GM21381 (cell line): ENCODE data around the gene LAMC1.

Experiments used
- ATAC-seq: cut with Tn5 transposase; IDR thresholded peaks from one replicate; pipeline ENCODE4 v1.9.1; 2021; ENCODE audit warnings: mild to moderate bottlenecking, moderate library complexity; ENCODE audit not compliant: unreplicated experiment

Gene LAMC1

DNA sequence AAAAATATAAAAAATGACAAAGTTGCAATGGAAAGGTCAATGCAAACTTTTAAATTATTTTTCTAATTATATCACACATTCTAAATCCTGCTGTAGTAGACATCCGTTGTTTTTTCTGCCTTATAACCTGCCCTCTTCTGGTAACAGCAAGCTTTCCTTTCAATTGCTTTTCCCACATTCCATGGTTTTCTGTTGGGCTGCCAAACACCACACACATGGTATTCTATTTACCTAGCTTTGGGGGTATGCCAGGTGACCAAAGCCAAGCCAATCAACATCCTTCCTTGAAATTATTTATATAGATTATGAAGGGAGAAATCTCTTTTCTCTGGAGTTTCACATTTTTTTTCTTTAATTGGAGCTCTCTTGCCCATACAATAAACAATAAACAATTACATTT is 3.4 kb upstream of the LAMC1 start:
- ATAC-seq, result no peak

DNA sequence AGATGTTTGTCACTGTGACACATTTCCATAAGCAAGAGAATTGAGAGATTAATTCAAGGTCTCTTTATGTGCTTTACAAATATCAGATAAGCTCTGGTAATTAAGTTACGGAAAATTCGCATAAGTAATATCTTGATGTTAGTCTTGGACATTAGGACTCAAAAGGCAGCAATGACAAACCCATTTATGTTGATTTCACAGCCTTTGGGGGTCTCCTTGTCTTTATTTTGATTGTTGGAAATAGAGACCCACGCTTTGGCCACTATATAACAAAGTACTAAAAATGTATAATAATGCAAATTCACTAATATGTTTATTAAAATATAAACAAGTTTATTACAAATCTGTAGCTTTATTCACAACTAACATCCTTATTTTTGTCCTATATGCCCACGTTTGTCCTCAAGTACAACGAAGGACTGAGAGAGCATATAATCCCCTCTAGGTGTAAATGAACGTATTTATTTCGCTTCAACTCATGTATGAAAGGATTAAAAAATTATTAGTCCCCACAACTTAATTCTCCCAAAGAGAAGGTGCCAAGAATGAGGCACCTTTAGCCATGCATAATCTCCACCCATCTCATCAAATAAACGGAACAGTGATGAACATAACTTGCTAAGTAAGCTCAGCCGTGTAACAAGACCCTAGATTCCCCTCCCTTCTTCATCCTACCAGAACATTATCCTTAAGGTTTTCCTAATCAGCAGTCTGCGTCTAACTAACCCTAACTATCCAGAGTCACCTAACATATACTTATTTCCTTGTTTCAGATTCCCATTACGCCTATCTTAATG is 1.6 kb upstream of the LAMC1 start:
- ATAC-seq, result no peak

DNA sequence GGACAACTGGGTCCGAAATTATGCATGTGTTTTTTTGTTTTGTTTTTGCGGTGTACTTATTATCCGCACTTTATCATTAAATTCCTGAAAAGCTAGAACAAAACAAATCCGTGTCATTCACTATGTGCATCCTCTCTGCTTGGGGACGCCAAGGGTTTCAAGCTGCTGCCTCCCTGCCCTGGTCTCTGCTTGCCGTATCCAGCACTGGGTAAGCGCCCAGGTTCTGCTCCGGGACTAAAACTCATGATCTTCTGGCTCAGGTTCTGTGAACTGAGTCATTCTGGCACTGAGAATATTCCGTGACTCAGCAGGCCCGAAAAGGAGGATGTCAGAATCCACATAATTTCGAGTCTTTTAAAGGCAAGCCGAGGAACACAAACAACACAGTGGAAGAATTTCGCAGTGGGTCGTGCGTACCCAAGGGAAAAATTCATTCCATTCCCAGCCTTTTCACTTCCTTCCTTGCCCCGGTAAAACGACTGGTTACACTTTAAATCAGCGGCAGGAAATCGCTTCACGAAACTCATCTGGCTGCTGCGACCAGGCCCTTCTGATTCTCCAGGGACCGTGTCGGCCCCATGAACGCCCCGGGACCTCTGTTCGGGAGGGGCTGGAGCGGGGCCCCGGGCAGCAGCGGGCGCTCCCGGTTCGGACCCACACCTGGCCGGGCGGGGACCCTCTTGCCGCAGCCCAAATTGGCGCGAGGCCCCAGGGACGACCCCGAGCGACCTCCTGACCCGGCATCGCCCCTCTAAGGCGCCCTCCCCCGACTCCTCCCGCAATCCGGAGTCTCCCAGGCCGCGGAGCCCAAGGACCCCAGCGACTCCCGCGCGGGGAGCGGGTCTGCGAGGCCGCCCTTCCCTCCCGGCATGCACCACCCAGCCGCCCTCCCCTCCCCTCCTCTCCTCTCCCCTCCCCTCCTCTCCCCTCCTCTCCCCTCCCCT is 746 bp upstream of the LAMC1 start:
- peak; percentile 29 for ATAC-seq

DNA sequence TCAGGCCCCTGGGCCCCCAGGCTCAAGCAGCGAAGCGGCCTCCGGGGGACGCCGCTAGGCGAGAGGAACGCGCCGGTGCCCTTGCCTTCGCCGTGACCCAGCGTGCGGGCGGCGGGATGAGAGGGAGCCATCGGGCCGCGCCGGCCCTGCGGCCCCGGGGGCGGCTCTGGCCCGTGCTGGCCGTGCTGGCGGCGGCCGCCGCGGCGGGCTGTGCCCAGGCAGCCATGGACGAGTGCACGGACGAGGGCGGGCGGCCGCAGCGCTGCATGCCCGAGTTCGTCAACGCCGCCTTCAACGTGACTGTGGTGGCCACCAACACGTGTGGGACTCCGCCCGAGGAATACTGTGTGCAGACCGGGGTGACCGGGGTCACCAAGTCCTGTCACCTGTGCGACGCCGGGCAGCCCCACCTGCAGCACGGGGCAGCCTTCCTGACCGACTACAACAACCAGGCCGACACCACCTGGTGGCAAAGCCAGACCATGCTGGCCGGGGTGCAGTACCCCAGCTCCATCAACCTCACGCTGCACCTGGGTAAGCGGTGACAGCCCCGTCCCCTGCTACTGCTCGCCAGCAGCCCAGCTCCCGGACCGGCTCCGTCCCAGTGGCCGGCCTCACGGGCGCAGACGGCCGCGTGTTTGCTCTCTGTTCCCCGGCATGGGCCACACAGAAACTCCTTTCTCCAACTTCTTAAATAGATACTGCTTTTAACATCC is 539 bp downstream of the LAMC1 start:
- peak; percentile 66 for ATAC-seq

DNA sequence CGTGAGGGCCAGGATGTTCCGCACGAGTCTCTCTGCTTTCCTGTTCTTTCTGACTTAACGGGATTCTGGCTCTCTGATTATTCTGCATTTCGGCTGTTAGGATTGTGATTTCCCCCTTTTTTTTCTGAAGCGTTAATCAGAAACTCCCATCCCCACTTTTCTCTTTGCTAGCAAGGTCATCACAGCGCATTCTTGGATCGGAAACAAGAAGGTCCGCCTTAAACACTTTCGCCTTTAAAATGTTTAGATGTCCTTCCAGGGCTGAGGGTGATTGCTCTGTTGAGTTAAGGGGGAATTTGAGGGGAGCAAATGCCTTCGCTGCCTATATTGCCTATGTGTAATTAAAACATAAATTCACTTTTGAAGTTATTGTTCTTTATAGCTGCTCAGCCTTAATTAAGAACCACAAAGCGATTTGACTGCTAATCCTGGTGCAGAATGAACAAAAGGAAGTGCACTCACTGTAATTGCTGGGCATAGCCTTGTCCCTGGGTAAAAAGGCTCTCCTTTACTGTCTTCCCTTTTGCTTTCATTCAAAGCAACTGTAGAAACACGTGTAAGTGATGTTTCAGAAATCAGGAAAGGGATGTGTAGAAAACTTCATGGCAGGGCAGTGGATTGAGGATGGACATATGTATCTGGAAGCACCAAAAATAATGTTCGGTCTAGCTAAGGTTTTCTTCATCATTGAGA is 1.2 kb downstream of the LAMC1 start:
- ATAC-seq, result no peak

DNA sequence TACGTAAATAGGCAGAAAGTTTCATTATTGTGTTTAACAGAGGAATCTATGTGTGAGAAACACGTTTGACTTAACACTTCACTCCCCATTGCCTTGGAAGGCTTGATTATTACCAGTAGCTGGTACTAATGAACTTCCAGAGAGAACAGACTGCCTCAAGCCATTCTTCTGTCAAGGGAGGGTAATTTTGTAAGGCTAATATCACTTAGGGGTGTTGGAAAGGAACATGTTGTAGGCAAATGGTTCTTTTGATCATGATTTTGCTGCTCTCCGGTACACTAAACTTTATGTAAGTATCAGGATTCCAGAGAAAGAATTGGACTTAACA is 1.8 kb downstream of the LAMC1 start:
- ATAC-seq, result no peak

DNA sequence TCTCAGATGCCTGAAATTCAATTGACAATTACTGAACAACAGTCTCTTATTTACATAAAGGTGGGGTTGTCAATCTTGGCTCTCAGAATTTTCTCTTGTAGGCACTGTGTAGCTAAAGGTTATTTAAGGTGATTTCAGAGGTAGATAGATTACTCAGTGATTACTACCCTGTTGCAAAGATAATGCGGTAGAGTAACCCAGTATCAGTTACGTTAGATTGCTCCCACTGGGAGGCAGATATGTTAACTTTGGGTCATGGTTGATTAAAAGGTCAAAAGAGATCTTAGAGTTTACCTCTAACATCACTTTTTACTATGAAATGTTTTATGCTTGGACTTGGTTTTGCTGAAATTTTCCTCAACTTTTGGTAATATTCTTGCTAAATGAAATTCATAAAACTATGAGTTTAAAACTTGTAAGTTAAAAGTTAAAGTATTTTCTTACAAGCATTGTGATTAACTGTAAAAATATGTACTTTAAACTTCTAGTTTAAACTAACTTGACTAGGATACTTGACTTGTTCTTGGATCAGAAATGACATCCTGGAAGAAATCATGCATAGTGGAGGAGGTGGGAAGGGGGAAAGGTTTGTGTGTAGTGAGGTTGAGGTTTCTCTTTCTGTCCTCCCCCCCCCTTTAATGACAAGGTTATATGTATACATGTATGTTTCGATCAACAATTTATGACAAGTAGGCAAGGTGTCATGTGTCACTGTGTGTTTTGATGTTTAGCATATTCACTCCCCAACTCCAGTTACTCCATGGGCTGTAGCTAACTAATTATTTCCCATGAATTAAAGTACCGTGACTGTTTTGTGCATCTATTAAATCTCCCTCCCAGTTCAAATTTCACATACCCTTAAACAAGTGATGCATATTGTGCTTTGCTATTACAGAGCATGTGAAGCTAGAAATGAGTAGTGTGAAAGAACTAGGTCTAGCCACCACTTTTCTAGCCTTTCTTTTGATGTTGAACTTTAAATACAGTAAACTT is 2.9 kb downstream of the LAMC1 start:
- no peak for ATAC-seq

DNA sequence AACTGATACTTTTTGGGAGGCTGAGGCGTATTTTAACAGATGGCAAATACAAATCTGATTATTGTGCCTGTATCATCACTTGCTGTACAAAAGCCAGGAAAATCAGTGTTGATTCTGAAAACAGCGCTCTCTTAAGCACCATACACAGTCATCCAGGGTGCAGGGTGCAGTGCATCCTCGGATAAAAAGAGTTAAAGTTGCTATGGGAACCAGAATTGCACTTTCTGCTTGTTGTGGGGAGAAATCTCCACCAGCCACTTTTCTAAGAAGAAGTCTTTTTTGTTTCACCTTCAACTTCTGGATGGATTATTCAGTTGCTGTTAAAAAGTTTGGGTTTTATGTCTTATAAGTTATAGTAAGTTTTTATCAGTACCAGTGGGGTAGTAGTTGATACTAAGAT is 3.8 kb downstream of the LAMC1 start:
- no peak for ATAC-seq

DNA sequence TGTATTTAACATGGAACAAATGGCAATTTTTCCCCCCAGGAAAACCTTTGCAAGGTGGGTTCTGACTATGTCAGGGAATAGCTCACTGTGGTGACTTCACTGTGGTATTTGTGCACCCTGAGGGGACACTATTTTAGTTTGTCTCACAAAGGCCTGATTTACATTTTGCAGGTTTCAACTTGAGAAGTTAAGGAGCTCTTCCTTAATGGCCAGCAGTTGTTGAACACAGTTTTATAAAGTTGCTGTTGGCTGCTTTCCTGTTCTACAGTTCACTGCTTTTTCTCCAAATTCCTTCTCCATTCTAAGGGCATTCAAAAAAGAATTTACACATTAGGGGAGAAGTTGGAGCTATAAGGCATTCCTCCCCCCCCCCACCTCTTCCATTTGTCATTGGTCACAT is 4.6 kb downstream of the LAMC1 start:
- no peak for ATAC-seq

DNA sequence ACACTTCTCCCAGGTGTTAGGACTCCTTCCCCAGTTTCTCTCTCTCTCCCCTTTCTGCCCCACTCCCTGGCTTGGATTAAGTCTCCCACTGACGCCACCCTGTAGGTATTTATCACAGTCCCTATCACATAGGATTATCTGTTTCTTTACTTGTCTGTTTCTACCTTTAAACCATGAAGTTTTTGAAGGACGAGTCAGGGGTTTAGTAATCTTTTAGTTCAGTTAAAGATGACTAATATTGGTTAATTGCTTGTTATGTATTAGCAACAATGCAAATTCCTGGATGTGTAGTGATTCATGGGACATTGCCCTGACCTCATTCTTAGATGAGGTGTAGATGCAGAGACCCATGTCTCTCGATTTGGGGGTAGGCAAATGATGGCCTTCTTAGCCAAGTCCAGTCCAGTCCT is 6.4 kb downstream of the LAMC1 start:
- ATAC-seq, result no peak

DNA sequence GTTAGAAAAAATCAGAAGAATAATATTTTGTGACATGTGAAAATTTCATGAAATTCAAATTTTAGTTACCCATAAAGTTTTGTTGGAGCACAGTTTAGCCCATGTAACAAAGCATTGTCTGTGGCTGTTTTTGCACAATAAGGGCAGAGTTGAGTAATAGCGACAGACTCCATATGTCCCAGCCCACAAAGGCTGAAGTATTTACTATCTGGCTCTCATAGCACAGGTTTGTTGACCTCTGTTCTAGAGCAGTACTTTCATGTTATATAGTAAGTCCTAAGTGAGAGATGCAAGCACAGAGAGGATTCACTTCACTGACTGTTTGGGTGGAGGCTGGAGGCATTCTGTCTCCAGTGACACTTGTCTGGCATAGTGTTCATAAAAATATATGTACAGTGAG is 6.8 kb downstream of the LAMC1 start:
- ATAC-seq, result no peak

DNA sequence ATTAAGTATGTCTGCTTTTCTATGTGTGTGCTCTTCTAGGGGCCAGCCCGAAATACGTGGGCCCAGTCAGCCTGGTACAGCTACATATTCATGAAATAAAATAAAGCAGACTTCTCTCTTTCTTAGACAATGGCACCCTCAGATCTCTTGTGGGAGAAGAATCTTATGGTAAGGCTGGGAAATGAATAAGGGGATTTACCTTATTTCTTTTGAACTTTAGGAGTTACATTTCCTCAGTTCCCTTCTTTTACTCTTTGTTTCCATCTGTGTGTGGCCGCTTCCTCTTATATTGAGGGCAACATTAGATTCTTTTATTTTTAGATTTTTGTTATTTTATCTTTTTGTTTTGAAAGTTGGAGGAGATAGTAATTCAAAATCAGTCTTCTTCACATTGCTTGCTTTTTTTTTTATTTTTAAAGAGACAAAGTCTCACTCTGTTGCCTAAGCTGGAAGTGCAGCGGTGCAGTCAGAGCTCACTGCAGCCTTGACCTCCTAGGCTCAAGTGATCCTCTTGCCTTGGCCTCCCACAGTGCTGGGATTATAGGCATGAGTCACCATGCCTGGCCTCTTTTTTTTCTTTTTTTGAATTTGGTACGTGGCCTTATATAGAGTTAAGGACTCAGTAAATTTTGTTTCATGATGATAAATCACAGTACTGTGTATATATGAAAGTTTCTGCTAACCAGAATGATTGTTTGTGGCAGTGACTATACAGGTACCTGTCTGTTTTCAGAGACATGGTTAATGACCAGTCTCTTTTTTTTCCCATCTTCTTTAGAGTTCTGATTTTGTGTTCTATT is 9.1 kb downstream of the LAMC1 start:
- no peak for ATAC-seq

DNA sequence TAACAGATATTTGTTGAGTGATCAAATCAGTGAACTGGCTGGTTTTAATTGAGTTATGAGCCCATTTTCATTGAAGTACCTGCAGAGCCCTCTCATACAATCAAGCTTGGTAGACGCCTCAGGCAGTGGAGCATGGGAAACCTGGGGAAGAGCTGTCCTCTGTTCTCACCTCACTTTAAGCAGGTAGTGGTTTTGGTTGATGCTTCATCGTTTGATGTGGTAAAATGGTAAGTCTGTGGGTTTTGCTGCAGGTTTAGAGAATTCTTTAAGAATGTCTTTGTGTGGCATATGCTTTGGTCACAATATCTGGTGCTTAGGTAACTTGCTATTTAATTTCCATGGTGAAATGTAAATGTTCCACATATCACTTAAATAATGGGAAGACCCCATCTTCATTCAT is 10.0 kb downstream of the LAMC1 start:
- ATAC-seq, result no peak

DNA sequence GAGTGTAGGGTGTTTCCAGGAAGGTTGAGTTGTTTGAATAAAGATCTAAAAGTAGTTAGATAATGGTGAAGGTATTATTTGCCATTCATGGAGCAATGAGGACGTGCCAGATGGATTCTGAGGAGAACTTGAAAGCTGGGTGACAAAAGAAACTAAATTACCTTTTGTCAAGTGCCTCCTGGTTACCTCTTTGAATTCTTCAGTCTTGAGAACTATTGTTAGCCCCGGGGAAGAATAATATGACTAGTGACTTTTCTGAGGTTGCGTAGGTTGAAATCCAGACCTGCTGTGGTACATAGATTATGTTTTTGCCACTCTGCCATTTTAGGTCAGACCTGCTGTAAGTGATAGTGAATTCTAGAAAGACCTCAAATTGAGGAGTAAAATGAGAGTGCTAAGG is 11.5 kb downstream of the LAMC1 start:
- ATAC-seq, result no peak

DNA sequence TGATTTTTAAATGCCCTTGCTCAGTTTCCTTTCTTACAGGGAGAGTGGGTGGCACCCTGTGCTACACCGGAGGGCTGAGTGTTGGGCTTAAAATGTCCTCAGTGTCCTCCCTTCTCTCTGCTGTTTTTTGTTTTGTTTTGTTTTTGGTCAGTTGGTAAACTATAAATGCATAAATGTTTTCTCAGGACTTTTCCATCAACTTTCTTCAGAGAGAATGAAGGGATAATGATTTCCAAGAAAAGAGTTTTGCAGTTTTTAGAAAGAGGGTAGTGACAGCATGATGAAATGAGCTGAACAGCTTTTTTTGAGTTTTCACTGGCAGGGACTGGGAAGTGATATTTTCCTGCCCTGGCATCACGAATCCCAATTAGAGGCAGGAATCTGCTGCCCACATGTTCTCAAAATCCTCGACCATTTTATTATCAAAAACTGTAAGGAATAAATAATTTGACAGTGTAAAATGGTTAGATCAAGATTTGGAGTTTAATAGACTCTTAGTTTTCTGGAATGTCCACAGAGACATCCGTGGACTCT is 15.2 kb downstream of the LAMC1 start:
- no peak for ATAC-seq

DNA sequence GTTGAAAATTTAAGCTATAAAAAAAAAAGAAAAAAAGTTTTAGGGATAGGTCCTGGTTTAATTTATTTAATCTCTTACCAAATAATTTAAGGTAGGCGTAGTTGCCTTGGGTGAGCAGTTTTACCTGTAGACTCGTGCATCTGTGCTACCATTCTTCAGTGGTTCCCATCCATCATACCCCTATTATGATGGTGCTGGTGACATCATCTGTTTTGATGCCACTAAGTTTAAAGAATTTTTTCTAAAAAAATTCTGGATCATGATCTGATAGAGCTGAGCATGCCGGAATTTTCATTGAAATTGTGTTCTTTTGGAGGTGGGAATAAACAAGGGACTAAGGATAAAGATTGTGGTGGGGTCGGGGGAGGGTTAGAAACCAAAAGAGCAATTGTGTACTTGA is 15.7 kb downstream of the LAMC1 start:
- no peak for ATAC-seq

DNA sequence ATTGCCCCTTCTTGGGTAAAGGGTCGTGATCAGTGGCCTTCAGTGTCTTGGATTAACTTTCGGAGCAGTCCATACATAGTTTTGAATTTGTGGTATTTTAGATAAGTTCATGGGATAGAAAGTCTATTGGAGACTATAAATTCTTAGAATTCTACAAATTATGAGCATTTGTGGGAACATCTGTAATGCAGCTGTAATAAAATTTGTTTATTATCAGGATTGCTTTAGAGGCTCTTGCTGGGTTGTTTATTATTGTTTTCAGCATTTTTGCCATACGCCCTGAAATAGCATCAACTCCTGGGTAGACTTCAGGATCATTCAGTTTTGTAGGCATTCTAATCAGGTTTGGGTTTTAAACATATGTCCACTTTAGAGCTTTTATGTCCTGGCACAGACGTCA is 16.1 kb downstream of the LAMC1 start:
- no peak for ATAC-seq

DNA sequence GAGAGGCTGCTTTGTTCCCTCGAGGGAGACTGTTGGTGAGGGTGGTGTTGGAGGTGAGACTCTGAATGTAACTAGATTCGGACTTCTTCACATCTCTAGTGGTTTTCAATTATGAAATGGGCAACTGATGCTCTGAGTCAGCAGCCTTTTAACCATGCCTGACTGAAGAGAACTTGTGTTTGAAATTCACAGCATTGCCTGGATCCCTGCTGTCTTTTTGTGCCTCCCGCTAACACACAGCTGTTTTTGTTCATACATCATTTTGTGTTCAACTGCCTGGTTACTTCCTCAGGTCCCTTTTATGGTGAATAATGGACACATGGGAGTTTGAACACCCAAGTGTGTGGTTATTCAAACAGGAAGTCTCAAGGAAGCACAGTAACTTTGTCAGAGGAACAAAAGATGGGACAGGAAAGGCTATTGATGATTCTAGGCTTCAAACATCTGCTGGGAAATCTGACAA is 16.8 kb downstream of the LAMC1 start:
- ATAC-seq, result peak; percentile 51

DNA sequence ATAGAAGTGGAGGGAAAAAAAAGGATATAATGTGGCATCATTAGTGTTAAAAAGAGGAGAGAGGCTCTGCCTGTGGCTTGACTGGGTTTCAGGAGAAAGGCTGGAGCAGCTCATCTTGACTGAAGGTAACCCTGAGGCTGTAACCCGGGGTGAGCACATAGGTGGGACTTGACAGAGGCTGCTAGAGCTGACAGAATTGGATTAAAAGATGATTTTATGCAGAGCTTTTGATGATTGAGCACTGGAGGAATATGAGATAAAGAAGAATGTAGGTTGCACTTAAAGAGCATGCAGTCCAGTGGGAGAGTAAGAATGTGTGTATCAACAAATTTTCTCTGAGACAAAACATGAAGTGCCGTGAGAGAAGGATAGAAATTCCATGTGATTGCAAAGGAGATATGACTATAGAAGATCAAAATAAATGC is 17.3 kb downstream of the LAMC1 start:
- no peak for ATAC-seq
